HTR-8/SVneo (cell line): Measurements from ENCODE around the gene UNCX.
"Not testable (repeated sequence)": the region's sequence is repeated elsewhere in the genome, so short reads cannot be mapped to it uniquely, and the experiment has no call there.

ENCODE experiments used
- DNase-seq: peaks from one replicate; pipeline ENCODE4 v3.0.0; 2011; ENCODE audit warnings: low spot score, mixed read lengths; ENCODE audit not compliant: insufficient read length
- FAIRE-seq: peaks from 2 replicates; lab custom pipeline; 2011; peaks lifted over from hg19 to GRCh38; lab: Jason Lieb, UNC

Gene UNCX

DNA sequence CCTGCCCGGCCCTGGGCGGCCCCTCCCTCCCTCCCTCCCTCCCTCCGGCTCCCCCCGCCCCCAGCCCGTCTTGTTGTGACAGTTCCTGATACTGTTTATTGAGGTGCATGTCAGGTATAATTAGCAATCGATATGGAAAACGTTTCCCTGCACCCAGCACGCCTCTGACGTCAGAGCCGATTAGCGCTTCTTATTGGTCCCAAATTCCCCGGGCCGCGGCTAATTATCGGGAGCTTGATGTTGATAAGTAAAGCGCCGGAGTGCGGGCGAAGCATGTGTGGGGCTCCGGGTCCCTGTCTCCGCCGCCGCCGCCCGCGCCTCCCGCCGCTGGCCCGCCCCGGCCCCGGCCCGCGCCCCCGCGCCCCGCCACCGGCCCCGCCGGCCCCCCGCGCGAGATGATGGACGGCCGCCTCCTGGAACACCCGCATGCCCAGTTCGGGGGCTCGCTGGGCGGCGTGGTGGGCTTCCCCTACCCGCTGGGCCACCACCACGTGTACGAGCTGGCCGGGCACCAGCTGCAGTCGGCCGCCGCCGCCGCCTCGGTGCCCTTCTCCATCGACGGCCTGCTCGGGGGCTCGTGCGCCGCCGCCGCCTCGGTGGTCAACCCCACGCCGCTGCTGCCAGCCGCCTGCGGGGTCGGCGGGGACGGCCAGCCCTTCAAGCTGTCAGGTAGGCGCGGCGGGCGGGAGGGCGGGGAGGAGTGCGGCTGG lies at the start of gene UNCX:
TSS of gene UNCX (plus strand) at position 250 of the 710 bp plus-strand sequence. CDS start at position 396, 146 bp downstream.
- DNase-seq: no peak
- no peak for FAIRE-seq

DNA sequence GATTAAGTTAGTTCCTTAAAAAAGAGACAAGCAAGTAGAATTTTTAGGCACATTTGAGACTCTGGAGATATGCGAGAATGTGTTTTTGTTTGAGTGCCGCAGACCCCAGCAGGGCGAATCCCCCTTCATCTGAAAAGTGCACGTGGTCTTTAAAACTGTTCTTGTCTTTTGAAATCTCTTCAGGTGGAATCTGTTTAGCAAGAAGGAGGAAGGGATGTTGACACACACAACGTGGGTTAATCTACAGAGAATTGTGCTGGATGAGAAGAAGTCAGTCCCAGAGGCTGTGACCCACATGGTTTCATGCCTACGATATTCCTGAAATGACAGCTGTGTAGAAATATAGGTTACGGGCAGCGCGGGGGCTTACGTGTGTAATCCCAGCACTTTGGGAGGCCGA lies 45.5 kb upstream of the UNCX start:
- DNase-seq (no peak), FAIRE-seq (no peak)

GRCh38 chr7:1188720-1189294 lies 43.9 kb upstream of the UNCX start:
- no peak for DNase-seq
- peak; percentile 28 for FAIRE-seq

DNA sequence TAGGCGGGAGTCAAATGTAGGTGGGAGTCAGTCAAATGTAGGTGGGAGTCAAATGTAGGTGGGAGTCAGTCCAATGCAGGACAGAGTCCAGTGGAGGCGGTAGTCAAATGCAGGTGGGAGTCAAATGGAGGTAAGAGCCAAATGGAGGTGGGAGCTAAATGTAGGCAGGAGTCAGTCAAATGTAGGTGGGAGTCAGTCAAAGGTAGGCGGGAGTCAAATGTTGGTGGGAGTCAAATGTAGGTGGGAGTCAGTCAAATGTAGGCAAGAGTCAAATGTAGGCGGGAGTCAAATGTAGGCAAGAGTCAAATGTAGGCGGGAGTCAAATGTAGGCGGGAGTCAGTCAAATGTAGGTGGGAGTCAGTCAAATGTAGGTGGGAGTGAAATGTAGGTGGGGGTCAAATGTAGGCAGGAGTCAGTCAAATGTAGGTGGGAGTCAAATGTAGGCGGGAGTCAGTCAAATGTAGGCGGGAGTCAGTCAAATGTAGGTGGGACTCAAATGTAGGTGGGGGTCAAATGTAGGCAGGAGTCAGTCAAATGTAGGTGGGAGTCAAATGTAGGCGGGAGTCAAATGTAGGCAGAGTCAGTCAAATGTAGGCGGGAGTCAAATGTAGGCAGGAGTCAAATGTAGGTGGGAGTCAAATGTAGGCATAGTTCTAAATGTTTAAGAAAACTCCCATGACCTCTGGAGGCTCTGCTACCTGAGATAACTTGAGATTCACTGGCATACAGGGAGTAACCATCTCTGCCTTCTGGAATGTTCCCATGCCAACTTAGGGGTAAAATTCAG lies 42.5 kb upstream of the UNCX start:
- FAIRE-seq: peak; percentile 97
- no peak for DNase-seq

DNA sequence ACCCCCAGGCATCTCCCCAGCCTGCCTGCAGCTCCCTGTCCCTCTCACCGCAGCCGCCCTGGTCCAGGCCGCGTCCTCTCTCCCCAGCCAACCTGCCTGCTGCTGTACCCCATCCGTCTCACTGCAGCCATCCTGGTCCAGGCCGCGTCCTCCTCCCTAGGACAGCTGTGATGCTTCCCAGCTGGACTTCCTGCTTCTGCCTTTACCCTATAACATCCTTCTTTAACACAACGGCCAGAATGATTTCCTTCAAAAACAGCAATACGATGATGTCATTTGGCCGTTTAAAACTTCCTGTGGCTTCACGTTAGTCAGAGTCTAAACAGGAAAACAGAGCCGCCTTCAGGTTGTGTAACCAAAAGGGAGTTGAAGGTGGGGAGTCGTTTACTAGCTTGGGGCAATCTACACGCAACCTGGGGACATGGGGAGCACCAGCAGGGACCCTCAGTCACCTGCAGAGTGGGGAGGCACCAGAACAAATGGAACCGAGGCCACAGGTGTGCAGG lies 40.4 kb upstream of the UNCX start:
- DNase-seq (peak; percentile 72), FAIRE-seq (peak; percentile 86)

DNA sequence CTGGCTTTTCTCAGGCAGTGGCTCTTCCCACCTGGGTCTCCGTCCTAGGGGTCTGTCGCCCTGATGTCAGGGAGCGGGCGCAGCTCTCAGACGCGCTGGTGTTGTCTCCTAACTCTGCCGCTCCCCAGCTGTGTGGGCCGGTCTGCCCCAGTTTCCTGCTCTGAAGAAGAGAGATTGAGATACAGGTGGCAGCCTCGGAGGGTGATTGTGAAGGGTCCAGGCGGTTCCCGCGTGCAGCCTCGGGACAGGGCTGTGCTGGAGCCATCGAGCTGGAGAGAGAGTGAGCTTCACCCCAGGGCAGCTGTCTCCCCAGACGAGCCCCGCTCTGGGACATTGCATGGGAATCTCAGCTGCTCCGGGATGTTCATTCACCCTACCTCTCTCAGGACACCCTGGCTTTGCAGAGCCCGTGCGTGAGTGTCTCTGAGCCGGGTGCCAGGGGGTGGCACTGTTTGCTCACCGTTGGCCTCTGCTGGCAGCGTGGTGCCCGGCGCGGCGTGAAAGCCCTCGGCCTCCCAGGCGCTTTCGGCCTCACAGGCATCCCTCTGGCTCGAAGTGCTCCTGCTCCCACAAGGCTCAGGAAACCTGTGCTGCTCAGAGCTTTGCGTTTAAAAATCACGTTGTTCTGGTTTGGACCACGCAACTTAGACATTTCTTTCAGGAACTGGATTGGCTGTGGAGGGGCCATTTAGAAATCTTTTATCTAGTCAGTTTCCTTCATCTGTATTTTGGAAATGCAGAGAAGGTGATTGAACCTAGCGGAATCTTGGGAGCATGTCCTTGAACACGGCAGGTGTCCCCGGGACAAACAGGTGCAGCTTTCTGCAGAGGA lies 38.9 kb upstream of the UNCX start:
- no peak for DNase-seq
- no peak for FAIRE-seq

- FAIRE-seq: peak; percentile 100
- DNase-seq: not testable (repeated sequence)
Observed at GRCh38 chr7:1196441-1196840, 36.2 kb upstream of the UNCX start.

DNA sequence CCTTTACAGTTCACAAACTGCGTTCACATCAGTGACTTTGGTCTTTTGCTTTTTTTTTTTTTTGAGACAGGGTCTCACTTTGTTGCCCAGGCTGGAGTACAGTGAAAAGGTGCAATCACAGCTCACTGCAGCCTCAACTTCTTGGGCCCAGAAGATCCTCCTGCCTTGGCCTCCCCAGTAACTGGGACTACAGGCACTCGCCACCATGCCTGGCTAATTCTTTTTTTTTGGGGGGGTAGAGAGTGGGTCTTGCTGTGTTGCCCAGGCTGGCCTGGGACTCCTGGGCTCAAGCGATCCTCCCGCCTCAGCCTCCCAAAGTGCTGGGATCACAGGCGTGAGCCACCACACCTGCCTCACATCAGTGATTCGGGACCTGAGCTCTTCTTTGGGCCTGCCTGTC lies 35.7 kb upstream of the UNCX start:
- no peak for DNase-seq
- FAIRE-seq: no peak

GRCh38 chr7:1197997-1198625 lies 34.6 kb upstream of the UNCX start:
- FAIRE-seq (peak; percentile 85), DNase-seq (peak; percentile 97)

- FAIRE-seq (no peak), DNase-seq (no peak)
Observed at GRCh38 chr7:1200045-1200444, 32.6 kb upstream of the UNCX start.

DNA sequence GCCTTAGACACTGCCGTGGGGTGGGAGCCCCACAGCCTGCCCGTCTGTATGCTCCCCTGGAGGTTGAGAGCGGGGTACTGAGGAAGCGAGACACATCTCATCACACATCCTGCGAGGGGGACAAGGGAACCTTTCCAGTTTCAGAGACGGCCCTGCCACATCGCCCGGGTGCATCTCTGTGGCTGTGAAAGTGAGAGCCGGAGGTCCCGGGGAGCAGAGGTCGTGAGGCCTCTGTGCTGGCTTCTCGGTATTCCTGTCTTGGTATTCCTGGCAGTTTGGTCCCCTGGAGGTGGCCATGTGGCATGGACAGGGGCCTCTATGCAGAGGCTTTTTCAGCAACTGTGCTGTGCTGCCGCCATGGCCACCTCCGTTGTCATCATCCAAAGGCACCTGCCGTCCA lies 30.8 kb upstream of the UNCX start:
- FAIRE-seq (no peak), DNase-seq (no peak)

GRCh38 chr7:1202914-1203313 lies 29.8 kb upstream of the UNCX start:
- FAIRE-seq, DNase-seq: not testable (repeated sequence)

GRCh38 chr7:1204460-1205140 lies 28.1 kb upstream of the UNCX start:
- DNase-seq: no peak
- peak; percentile 68 for FAIRE-seq

DNA sequence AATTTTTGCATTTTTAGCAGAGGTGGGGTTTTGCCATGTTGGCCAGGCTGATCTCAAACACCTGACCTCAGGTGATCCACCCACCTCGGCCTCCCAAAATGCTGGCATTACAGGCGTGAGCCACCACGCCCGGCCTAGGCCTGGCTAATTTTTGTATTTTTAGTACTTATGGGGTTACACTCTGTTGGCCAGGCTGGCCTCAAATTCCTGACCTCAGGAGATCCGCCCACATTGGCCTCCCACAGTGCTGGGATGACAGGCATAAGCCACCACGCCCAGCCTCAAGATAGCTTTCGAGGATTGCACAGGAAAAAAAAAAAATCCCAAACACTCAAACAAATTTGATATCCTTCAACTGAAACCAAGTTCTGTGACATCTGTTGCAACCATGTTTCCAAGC lies 26.9 kb upstream of the UNCX start:
- not testable (repeated sequence) for FAIRE-seq

GRCh38 chr7:1209097-1209496 lies 23.6 kb upstream of the UNCX start:
- FAIRE-seq (no peak), DNase-seq (no peak)

More for the DNA sequence above, 26.9 kb upstream of the UNCX start:
- not testable (repeated sequence) for DNase-seq

GRCh38 chr7:1210321-1210978 lies 22.2 kb upstream of the UNCX start:
- FAIRE-seq (no peak), DNase-seq (no peak)

DNA sequence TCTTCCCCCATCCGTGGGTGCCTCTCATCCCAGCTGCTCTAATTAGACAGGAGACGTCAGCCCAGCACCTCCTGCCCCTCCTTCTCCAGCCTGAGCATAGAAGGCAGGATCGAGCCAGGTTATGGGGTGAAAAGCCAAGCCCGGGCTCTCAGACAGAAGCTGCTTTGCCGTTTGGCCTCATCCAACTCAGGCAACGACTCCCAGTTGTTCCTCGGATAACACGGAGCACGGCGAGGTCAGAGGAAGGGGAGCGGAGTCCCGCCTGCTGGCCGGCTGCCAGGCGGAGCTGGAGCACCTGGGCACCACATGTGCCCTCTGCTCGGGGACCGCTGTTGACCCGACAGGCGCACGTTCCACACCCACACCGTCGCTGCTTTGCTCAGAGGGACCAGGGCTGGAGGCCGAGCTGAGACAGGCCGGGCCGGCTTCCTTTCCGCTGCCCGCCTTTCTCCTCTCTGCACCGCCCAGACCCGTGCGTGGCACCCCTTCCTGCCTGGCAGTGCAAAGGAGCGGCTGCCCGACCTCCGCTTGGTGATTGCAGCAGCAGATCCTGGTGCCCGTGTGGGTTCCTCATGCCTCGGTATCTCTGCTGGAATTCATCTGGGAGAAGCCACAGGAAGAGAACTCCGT lies 21.6 kb upstream of the UNCX start:
- FAIRE-seq: peak; percentile 33
- no peak for DNase-seq

DNA sequence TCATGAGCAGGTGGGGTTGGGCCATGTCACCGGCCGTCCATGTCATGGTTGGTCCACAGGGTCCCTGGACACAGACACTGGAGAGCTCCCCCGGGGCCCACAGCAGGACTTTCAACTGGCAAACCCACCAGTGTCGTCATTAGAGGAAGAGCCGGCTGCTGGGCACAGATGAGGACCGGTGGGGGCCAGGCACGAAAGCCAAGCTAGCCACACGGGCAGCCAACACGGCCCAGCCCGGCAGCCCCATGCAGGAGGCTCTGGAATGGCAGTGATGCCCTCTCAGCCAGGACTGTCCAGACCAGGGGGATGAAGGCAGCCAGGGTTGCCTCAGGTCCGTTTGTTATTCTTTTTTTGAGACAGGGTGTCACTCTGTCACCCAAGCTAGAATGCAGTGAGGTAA lies 21.1 kb upstream of the UNCX start:
- DNase-seq: no peak
- FAIRE-seq: no peak
